Fibroblast of lung (primary cell): ENCODE data around the gene PDE8B. TPM values are rescaled to one million over a fixed set of nuclear protein-coding genes. Genes with fewer than 3 reads are reported as not detected.

Experiments
- DNase-seq, 2 donors: peaks; one replicate each; pipeline versions ENCODE4 v3.0.0 to v3.0.0-alpha.2; 2010; ENCODE audit warnings: low read depth in 2 of 2
- H2AFZ ChIP-seq: 2 replicates; pipeline ENCODE4 v1.5.1; 2012; ENCODE audit warnings: low read length, control low read depth, inconsistent platforms
- H3K27ac ChIP-seq: 2 replicates; pipeline ENCODE4 v1.5.1; 2011; ENCODE audit warnings: low read length, control low read depth; ENCODE audit not compliant: insufficient read depth
- H3K27me3 ChIP-seq: 2 replicates; pipeline ENCODE4 v1.5.1; 2011; ENCODE audit warnings: mild to moderate bottlenecking, low read length; ENCODE audit not compliant: control insufficient read depth, insufficient read depth
- H3K36me3 ChIP-seq: 2 replicates; pipeline ENCODE4 v1.5.1; 2011; ENCODE audit warnings: low read length; ENCODE audit not compliant: control insufficient read depth, insufficient read depth
- H3K4me1 ChIP-seq: 2 replicates; pipeline ENCODE4 v1.5.1; 2011; ENCODE audit warnings: low read length; ENCODE audit not compliant: control insufficient read depth, insufficient read depth; ENCODE audit errors: extremely low read depth
- H3K4me2 ChIP-seq: 2 replicates; pipeline ENCODE4 v1.5.1; 2011; ENCODE audit warnings: low read length, control low read depth; ENCODE audit not compliant: insufficient read depth; ENCODE audit errors: extremely low read depth
- H3K4me3 ChIP-seq, 4 experiments: fragments of 200-600 bp in 1 of 4; sonication (generic) in 1 of 4; replicated peaks in 1 of 4; 2 replicates each; pipeline ENCODE4 v1.5.1; 2011 to 2016; ENCODE audit warnings: low read length in 4 of 4, low read depth in 3 of 4, mild to moderate bottlenecking in 3 of 4, control low read depth in 2 of 4, inconsistent platforms in 1 of 4, mixed read lengths in 1 of 4; ENCODE audit not compliant: insufficient read depth in 1 of 4; ENCODE audit errors: control extremely low read depth in 1 of 4
- H3K79me2 ChIP-seq: 2 replicates; pipeline ENCODE4 v1.5.1; 2012; ENCODE audit warnings: mild to moderate bottlenecking, low read length, inconsistent platforms; ENCODE audit not compliant: control insufficient read depth, insufficient read depth
- H3K9ac ChIP-seq: 2 replicates; pipeline ENCODE4 v1.5.1; 2011; ENCODE audit warnings: mild to moderate bottlenecking, low read length, control low read depth; ENCODE audit not compliant: insufficient read depth
- H3K9me3 ChIP-seq: 2 replicates; pipeline ENCODE4 v1.5.1; 2012; ENCODE audit warnings: low read depth, low read length; ENCODE audit not compliant: control insufficient read depth, insufficient read depth
- H4K20me1 ChIP-seq: 2 replicates; pipeline ENCODE4 v1.5.1; 2011; ENCODE audit warnings: low read length; ENCODE audit not compliant: control insufficient read depth, insufficient read depth; ENCODE audit errors: extremely low read depth
- CTCF ChIP-seq, 2 donors: IDR thresholded peaks in 1 of 2; conservative IDR thresholded peaks in 1 of 2; 1 replicate in 1 of 2; 2 replicates in 1 of 2; pipeline ENCODE4 v1.5.1; 2011 to 2012; ENCODE audit warnings: low read length in 2 of 2, control low read depth in 1 of 2, inconsistent platforms in 1 of 2, low read depth in 1 of 2, mild to moderate bottlenecking in 1 of 2
- EZH2 ChIP-seq: IDR thresholded peaks from 2 replicates; pipeline ENCODE4 v1.5.1; 2012; ENCODE audit warnings: low read length, control low read depth, mild to moderate bottlenecking; ENCODE audit errors: missing control alignments
- polyA plus RNA-seq, 2 donors: library from polyadenylated mRNA; depleted of rRNA in 1 of 2; stranded (reverse) in 1 of 2; unstranded in 1 of 2; fragments of >200 nt; gene quantifications; 2 replicates each; pipeline ENCODE4 v1.2.1, GENCODE V29; 2011 to 2012; ENCODE audit warnings: missing spikeins in 1 of 2
- total RNA-seq: library from RNA; depleted of rRNA; stranded (reverse); fragments of >200 nt; gene quantifications from 2 replicates; pipeline ENCODE4 v1.2.1, GENCODE V29; 2014

PDE8B gene
- total and polyA plus RNA-seq, 2 donors (not counting 1 experiment from before 2014, with no cell fraction given) = 0.17 to 0.18 TPM

GRCh38 chr5:77339337-77339890 lies 128.9 kb downstream of the PDE8B start:
- TF ChIP-seq EZH2 (no peak), CTCF (conservative IDR thresholded peaks at IDR 0.05 in 1 of 2, IDR thresholded peaks at IDR 0.05 in 1 of 2; ENCODE audit: low read depth in 1 of 2, low read length in 2 of 2) (no peak)
- no peaks in the 10 kb centered on the region for H3K79me2 ChIP-seq
- H3K9me3 ChIP-seq = no peaks in the 10 kb centered on the region

GRCh38 chr5:77343165-77343564 lies 132.7 kb downstream of the PDE8B start:
- H3K27me3 ChIP-seq = peaks cover 8% of the 10 kb centered on the region
- H3K9me3 ChIP-seq = no peaks in the 10 kb centered on the region
- no peak overlapping the region for H3K27ac ChIP-seq
- H3K4me1 ChIP-seq = no peaks in the 10 kb centered on the region
- H3K4me3 ChIP-seq = no peak overlapping the region
- H3K9ac ChIP-seq = no peak overlapping the region
- DNase-seq = no peak
- H3K36me3 ChIP-seq = no peaks in the 10 kb centered on the region
- TF ChIP-seq CTCF (conservative IDR thresholded peaks at IDR 0.05 in 1 of 2, IDR thresholded peaks at IDR 0.05 in 1 of 2; ENCODE audit: low read depth in 1 of 2, low read length in 2 of 2) = no peak
- TF ChIP-seq EZH2 = no peak
- no peak overlapping the region for H3K4me2 ChIP-seq
- no peak overlapping the region for H2AFZ ChIP-seq
- no peaks in the 10 kb centered on the region for H4K20me1 ChIP-seq
- no peaks in the 10 kb centered on the region for H3K79me2 ChIP-seq

More at GRCh38 chr5:77339337-77339890, 128.9 kb downstream of the PDE8B start:
- no peak overlapping the region for H2AFZ ChIP-seq
- H4K20me1 ChIP-seq = no peaks in the 10 kb centered on the region
- no peak overlapping the region for H3K27ac ChIP-seq
- H3K36me3 ChIP-seq = no peaks in the 10 kb centered on the region
- no peaks in the 10 kb centered on the region for H3K27me3 ChIP-seq
- H3K4me2 ChIP-seq = no peak overlapping the region
- no peak for DNase-seq
- H3K4me1 ChIP-seq = no peaks in the 10 kb centered on the region
- no peak overlapping the region for H3K9ac ChIP-seq
- no peak overlapping the region for H3K4me3 ChIP-seq

- Histone ChIP-seq H3K4me2 (no peak overlapping the region), H3K27me3 (peaks cover 12% of the 10 kb centered on the region), H3K9me3 (no peaks in the 10 kb centered on the region), H4K20me1 (no peaks in the 10 kb centered on the region), H3K79me2 (no peaks in the 10 kb centered on the region), H3K4me3 (no peak overlapping the region), H3K4me1 (no peaks in the 10 kb centered on the region), H3K36me3 (no peaks in the 10 kb centered on the region), H2AFZ (no peak overlapping the region), H3K9ac (no peak overlapping the region), H3K27ac (no peak overlapping the region)
- no peak for DNase-seq
- TF ChIP-seq CTCF (conservative IDR thresholded peaks at IDR 0.05 in 1 of 2, IDR thresholded peaks at IDR 0.05 in 1 of 2; ENCODE audit: low read depth in 1 of 2, low read length in 2 of 2) (no peak), EZH2 (no peak)
Measured at GRCh38 chr5:77347435-77348098, 137.1 kb downstream of the PDE8B start.
